BLaER1 treated with 17β-estradiol and CSF1 and Interleukin-3, amounts not matched to agents 10 nM and 100 nM (cell line): ENCODE results near the gene PAN2.
A peak's percentile ranks its signal among the peaks of the same experiment; 100 is the strongest.

ENCODE experiments used
- H3K27ac ChIP-seq, 11 experiments: shearing (Covaris generic); formaldehyde crosslinking; 2 replicates each; pipeline ENCODE4 v1.8.1; 2022
- H3K27me3 ChIP-seq, 11 experiments: shearing (Covaris generic); formaldehyde crosslinking; 2 replicates each; pipeline ENCODE4 v1.8.1; 2022
- H3K36me3 ChIP-seq, 11 experiments: shearing (Covaris generic); formaldehyde crosslinking; 2 replicates each; pipeline ENCODE4 v1.8.1; 2022
- H3K4me1 ChIP-seq, 10 experiments: shearing (Covaris generic); formaldehyde crosslinking; 2 replicates each; pipeline ENCODE4 v1.8.1; 2022
- H3K4me2 ChIP-seq, 11 experiments: shearing (Covaris generic); formaldehyde crosslinking; 2 replicates each; pipeline ENCODE4 v1.8.1; 2022
- H3K4me3 ChIP-seq, 10 experiments: shearing (Covaris generic); formaldehyde crosslinking; 2 replicates each; pipeline ENCODE4 v1.8.1; 2022
- H3K9ac ChIP-seq, 11 experiments: shearing (Covaris generic); formaldehyde crosslinking; 2 replicates each; pipeline ENCODE4 v1.8.1; 2022
- H3K9me3 ChIP-seq, 11 experiments: shearing (Covaris generic); formaldehyde crosslinking; replicated peaks in 1 of 11; 2 replicates each; pipeline ENCODE4 v1.8.1; 2022
- H4K20me1 ChIP-seq, 11 experiments: shearing (Covaris generic); formaldehyde crosslinking; 2 replicates each; pipeline ENCODE4 v1.8.1; 2022
- Cebpa-rat ChIP-seq, 11 experiments: shearing (Covaris generic); IDR thresholded peaks; 2 replicates each; pipeline ENCODE4 v1.8.1; 2022

The PAN2 gene

DNA sequence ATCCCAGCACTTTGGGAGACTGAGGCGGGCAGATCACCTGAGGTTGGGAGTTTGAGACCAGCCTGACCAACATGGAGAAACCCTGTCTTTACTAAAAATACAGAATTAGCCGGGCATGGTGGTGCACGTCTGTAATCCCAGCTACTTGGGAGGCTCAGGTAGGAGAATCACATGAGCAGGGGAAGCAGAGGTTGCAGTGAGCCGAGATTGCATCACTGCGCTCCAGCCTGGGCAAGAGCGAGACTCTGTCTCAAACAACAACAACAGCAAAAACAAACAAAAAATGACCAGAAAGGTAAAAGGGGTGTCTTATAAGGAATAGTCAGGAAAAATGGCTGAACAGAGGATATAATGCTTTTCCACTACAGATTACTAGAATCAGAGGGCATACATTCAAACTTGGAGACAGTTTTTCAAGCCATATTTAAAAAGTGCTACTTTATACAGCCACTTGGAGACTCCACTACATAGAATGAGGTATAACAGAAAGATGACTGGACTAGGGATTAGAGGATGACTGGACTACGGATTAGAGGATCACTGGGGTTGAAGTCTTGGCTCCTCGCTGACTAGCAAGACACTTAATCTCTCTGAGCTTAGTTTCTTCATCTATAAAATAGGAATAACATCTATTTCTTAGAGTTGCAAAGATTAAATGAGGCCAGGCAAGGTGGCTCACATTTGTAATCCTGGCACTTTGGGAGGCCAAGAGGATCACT lies 28.8 kb downstream of the PAN2 start:
- TF ChIP-seq Cebpa-rat (IDR thresholded peaks at IDR 0.05) = no peak

DNA sequence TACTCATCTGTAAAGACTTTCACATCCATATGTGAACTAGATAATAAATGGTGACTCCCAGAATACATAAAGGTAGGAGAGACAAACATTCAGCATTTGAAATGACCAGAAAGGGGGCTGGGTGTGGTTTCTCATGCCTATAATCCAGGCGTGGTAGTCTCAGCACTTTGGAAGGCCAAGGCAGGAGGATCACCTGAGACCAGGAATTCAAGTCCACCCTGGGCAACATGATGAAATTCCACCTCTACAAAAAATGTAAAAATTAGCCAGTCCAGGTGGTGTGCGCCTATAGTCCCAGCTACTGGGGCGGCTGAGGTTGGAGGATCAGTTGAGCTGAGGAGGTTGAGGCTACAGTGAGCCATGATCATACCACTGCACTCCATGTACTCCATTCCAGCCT lies 29.5 kb downstream of the PAN2 start:
- no peak overlapping the region for H3K4me3 ChIP-seq
- H3K9ac ChIP-seq = peak overlapping the region in 1 of 11 experiments; percentile 15; a peak in 1 of 22 replicates
- no peak overlapping the region for H3K4me2 ChIP-seq
- TF ChIP-seq Cebpa-rat (IDR thresholded peaks at IDR 0.05) = no peak
- peaks cover 0 to 8% (median 0%) of the 10 kb centered on the region in 11 experiments; a peak in 7 of 22 replicates for H4K20me1 ChIP-seq
- peaks cover 50 to 78% (median 66%) of the 10 kb centered on the region in 11 experiments for H3K36me3 ChIP-seq
- H3K4me1 ChIP-seq = peaks cover 17 to 29% (median 27%) of the 10 kb centered on the region in 10 experiments
- H3K27ac ChIP-seq = no peak overlapping the region
- H3K9me3 ChIP-seq = no peaks in the 10 kb centered on the region
- H3K27me3 ChIP-seq = no peaks in the 10 kb centered on the region

More for the DNA sequence above, 28.8 kb downstream of the PAN2 start:
- no peak overlapping the region for H3K4me3 ChIP-seq
- peaks cover 0 to under 1% (median 0%) of the 10 kb centered on the region in 11 experiments; a peak in 4 of 22 replicates for H4K20me1 ChIP-seq
- no peak overlapping the region for H3K27ac ChIP-seq
- peaks cover 55 to 85% (median 74%) of the 10 kb centered on the region in 11 experiments for H3K36me3 ChIP-seq
- no peak overlapping the region for H3K9ac ChIP-seq
- no peaks in the 10 kb centered on the region for H3K27me3 ChIP-seq
- H3K4me2 ChIP-seq = no peak overlapping the region
- no peaks in the 10 kb centered on the region for H3K9me3 ChIP-seq
- H3K4me1 ChIP-seq = peaks cover 22 to 29% (median 27%) of the 10 kb centered on the region in 10 experiments

DNA sequence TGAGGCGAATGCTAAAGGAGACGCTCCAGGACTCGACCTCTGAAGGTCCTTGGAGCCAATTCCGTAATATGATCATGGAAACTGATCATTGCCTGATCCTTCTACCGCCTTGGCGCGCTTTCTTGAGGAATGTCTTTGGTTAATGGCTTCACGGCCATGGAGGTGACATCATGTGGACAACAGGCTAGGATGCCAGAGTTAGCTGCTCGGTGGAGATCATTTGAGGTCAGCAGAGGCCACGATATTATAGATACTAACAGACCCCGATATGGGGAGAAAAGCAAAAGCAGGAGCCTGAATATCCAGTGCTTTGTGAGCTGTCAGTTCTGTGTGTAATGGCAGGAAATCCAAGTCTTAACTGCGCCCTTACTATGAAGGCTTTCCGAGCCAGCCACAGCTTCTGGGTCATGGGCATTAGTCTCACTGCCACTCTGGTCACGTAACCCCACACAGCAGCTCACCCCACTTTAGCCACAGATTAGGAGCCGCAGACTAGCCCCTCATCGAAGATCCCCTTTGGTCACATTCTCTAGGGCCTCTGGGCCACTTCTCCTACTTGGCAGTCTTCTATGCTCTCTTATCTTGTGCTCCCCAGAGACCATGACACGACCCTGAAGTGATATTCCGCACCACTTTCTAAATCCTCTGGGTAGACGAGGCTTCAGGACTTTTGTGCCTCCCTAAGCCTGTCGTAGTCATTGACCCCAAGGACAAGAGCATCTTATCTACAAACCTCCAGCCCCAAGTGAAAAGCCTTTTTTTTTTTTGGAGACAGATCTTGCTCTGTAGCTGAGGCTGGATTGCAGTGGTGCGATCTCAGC lies 32.9 kb downstream of the PAN2 start:
- no peaks in the 10 kb centered on the region for H3K9me3 ChIP-seq
- H3K4me3 ChIP-seq = peak overlapping the region; percentile 73 to 96 (median 86); a peak in 19 of 20 replicates
- TF ChIP-seq Cebpa-rat (IDR thresholded peaks at IDR 0.05) = no peak
- H3K4me1 ChIP-seq = peaks cover 50 to 63% (median 60%) of the 10 kb centered on the region in 10 experiments
- H4K20me1 ChIP-seq = peaks cover 16 to 42% (median 34%) of the 10 kb centered on the region in 11 experiments; a peak in 21 of 22 replicates
- peak overlapping the region; percentile 55 to 96 (median 92); a peak in 21 of 22 replicates for H3K9ac ChIP-seq
- H3K27me3 ChIP-seq = no peaks in the 10 kb centered on the region
- H3K27ac ChIP-seq = peak overlapping the region; percentile 56 to 94 (median 90); a peak in 21 of 22 replicates
- peaks cover 25 to 75% (median 56%) of the 10 kb centered on the region in 11 experiments for H3K36me3 ChIP-seq
- H3K4me2 ChIP-seq = peak overlapping the region; percentile 74 to 91 (median 84)

DNA sequence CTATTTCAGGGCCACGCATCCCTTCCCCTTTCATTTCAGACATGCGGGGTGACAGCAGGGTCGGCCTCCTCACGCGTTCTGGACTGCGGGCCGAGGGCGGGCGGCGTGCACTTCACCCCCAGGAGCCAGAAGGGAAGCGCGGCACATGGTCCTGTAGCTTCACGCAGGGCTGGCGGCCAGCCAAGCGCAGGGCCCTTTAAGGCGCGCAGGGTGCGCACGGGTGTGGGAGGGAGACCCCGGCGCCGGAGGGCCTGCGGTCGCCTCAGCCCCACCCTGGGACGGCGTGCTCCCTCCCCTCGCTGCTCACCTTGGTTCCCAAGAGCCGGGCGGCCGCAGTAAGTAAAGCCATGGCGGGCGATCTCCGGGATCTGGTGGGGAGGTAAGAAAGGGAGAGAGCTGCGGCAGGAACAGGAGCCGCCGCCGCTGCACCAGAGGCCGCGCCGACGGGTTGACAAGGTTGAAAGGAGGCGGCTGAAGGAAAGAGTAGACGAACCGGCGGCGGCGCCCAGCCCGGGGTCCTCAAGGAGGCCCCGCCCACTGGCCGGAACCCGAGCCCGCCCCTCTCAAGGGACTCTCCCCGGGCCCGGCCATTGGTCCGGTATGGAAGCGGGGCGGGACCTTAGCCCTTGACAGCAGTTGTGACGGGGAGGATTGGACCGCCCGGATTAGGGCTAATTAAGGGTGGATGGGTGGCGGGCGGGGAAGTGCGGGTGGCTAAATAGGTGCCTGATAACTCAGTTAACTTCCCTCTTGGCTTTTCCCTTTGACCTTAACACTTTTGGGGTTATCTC lies 33.8 kb downstream of the PAN2 start, which contains the start of gene CS:
Gene CS, minus strand, starts transcription at position 478 of the 791 bp plus-strand sequence. Its CDS starts 129 bp downstream, at position 349.
- no peaks in the 10 kb centered on the region for H3K9me3 ChIP-seq
- peak within 1 kb of the TSS; percentile 69 to 94 (median 90) for H3K27ac ChIP-seq
- peak within 1 kb of the TSS; percentile 87 to 98 (median 94) for H3K4me2 ChIP-seq
- H3K36me3 ChIP-seq = peaks cover 18 to 75% (median 53%) of the 10 kb centered on the region in 11 experiments
- peak within 1 kb of the TSS; percentile 73 to 96 (median 86) for H3K4me3 ChIP-seq
- peaks cover 23 to 50% (median 41%) of the 10 kb centered on the region in 11 experiments; a peak in 21 of 22 replicates for H4K20me1 ChIP-seq
- peaks cover 51 to 67% (median 61%) of the 10 kb centered on the region in 10 experiments for H3K4me1 ChIP-seq
- no peaks in the 10 kb centered on the region for H3K27me3 ChIP-seq
- peak within 1 kb of the TSS; percentile 87 to 96 (median 92) for H3K9ac ChIP-seq
- no peak for TF ChIP-seq Cebpa-rat (IDR thresholded peaks at IDR 0.05)

DNA sequence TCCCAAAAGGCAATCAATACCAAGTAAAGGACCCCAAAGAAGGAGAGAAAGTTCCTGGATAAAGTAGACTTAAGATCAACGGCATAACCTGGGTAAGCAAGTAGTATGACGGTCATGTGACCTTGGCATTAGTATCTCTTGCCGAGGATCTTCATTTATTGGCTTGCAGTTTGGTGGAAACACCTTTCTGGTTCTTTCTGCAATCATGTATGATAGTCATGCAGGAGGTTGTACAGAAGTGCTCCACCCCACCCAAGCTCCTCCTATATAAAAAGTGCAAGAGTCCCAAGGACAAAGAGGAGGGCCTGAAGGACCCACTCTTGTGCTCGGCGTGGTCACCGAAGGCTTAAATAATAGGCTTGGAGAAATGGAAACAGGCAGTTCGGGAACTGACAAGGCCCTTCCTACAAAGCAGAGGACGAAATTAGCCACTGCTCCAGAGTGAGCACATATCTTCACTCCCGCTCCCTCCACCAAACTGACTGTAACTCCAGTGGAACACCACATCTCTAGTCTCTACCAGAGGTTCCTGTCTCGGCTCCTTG lies 34.4 kb downstream of the PAN2 start:
- Histone ChIP-seq H3K4me2 (peak overlapping the region; percentile 87 to 98 (median 94)), H3K27ac (peak overlapping the region; percentile 69 to 94 (median 90); a peak in 21 of 22 replicates), H3K36me3 (peaks cover 18 to 75% (median 53%) of the 10 kb centered on the region in 11 experiments), H3K9me3 (no peaks in the 10 kb centered on the region), H3K9ac (peak overlapping the region; percentile 87 to 96 (median 92)), H3K4me1 (peaks cover 51 to 67% (median 61%) of the 10 kb centered on the region in 10 experiments), H3K4me3 (peak overlapping the region; percentile 73 to 96 (median 86)), H3K27me3 (no peaks in the 10 kb centered on the region), H4K20me1 (peaks cover 23 to 57% (median 48%) of the 10 kb centered on the region in 11 experiments; a peak in 21 of 22 replicates)
- no peak for TF ChIP-seq Cebpa-rat (IDR thresholded peaks at IDR 0.05)

DNA sequence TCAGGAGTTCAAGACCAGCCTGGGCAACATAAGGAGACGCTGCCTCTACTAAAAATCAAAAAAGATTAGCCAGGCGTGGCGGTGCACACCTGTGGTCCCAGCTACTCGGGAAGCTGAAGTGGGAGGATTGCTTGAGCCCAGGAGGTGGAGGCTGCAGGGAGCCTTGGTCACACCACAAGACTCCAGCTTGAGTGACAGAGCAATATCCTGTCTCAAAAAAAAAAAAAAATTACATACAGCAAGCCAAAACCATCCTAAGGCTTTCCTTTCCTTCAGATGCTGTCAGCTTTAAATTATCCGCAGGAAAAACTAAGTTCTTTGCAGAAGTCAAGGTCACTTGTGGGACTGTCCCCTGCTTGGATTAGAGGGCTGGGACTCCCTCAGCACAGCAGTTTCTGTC lies 35.0 kb downstream of the PAN2 start:
- Histone ChIP-seq H3K27me3 (no peaks in the 10 kb centered on the region), H3K9me3 (no peaks in the 10 kb centered on the region), H3K27ac (peak overlapping the region in 10 of 11 experiments; percentile 87 to 94 (median 90); a peak in 18 of 22 replicates), H3K36me3 (peaks cover 18 to 75% (median 53%) of the 10 kb centered on the region in 11 experiments), H3K4me2 (peak overlapping the region; percentile 87 to 98 (median 94)), H3K4me3 (peak overlapping the region; percentile 73 to 96 (median 86)), H3K9ac (peak overlapping the region; percentile 87 to 96 (median 92)), H3K4me1 (peaks cover 51 to 67% (median 61%) of the 10 kb centered on the region in 10 experiments), H4K20me1 (peaks cover 28 to 62% (median 54%) of the 10 kb centered on the region in 11 experiments; a peak in 21 of 22 replicates)
- TF ChIP-seq Cebpa-rat (IDR thresholded peaks at IDR 0.05) = no peak

DNA sequence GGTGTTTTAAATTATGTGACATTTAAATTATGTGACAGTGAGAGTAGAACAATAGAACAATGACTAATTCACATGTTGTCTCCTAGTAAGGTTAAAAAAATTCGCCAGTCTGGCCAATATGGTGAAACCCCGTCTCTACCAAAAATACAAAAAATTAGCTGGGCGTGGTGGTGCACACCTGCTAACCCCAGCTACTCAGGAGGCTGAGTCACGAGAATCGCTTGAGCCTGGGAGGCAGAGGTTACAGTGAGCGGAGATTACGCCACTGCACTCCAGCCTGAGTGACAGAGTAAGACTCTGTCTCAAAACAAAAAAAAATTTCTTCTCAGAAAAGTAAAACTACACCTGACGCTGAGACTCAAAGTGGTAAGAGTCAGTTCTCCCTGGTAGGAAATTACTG lies 36.4 kb downstream of the PAN2 start:
- Histone ChIP-seq H3K27ac (peak overlapping the region in 8 of 11 experiments; percentile 14 to 94 (median 88); a peak in 11 of 22 replicates), H3K9me3 (no peaks in the 10 kb centered on the region), H3K36me3 (peaks cover 27 to 76% (median 60%) of the 10 kb centered on the region in 11 experiments), H3K4me1 (peaks cover 48 to 57% (median 53%) of the 10 kb centered on the region in 10 experiments), H3K9ac (peak overlapping the region in 5 of 11 experiments; percentile 4 to 91 (median 36); a peak in 7 of 22 replicates), H4K20me1 (peaks cover 40 to 77% (median 68%) of the 10 kb centered on the region in 11 experiments; a peak in 21 of 22 replicates), H3K4me3 (peak overlapping the region in 9 of 10 experiments; percentile 15 to 96 (median 85); a peak in 10 of 20 replicates), H3K4me2 (peak overlapping the region; percentile 87 to 98 (median 94)), H3K27me3 (no peaks in the 10 kb centered on the region)
- no peak for TF ChIP-seq Cebpa-rat (IDR thresholded peaks at IDR 0.05)
